IgD-negative memory B cell (primary cell): ENCODE measurements around the gene NBL1. TPM values are rescaled to one million over a fixed set of nuclear protein-coding genes. Genes with fewer than 3 reads are reported as not detected.

Experiments
- H3K27ac Mint-ChIP-seq, 3 donors: one replicate each; pipeline ENCODE4 v1.8.0; 2020 to 2022; ENCODE audit warnings: mild to moderate bottlenecking in 3 of 3, mixed read lengths in 3 of 3, moderate library complexity in 1 of 3
- H3K27me3 Mint-ChIP-seq: one replicate; pipeline ENCODE4 v1.8.0; 2021; ENCODE audit warnings: mixed read lengths
- H3K36me3 Mint-ChIP-seq: one replicate; pipeline ENCODE4 v1.8.0; 2020; ENCODE audit warnings: mild to moderate bottlenecking, mixed read lengths
- H3K4me1 Mint-ChIP-seq, 3 donors: one replicate each; pipeline ENCODE4 v1.8.0; 2020 to 2022; ENCODE audit warnings: mixed read lengths in 3 of 3, mild to moderate bottlenecking in 1 of 3
- H3K4me3 Mint-ChIP-seq, 4 donors: one replicate each; pipeline ENCODE4 v1.8.0; 2020 to 2022; ENCODE audit warnings: mild to moderate bottlenecking in 4 of 4, mixed read lengths in 4 of 4, moderate library complexity in 3 of 4
- H3K9me3 Mint-ChIP-seq, 3 donors: one replicate each; pipeline ENCODE4 v1.8.0; 2020 to 2021; ENCODE audit warnings: mixed read lengths in 3 of 3, mild to moderate bottlenecking in 1 of 3
- polyA plus RNA-seq: library from polyadenylated mRNA; unstranded; fragments of 300-500 nt; fragmentation: Illumina TruSeq; gene quantifications from one replicate; pipeline ENCODE4 v1.2.3, GENCODE V29; 2021

Gene NBL1, protein sequence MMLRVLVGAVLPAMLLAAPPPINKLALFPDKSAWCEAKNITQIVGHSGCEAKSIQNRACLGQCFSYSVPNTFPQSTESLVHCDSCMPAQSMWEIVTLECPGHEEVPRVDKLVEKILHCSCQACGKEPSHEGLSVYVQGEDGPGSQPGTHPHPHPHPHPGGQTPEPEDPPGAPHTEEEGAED
- polyA plus RNA-seq, result 0.18 TPM

DNA sequence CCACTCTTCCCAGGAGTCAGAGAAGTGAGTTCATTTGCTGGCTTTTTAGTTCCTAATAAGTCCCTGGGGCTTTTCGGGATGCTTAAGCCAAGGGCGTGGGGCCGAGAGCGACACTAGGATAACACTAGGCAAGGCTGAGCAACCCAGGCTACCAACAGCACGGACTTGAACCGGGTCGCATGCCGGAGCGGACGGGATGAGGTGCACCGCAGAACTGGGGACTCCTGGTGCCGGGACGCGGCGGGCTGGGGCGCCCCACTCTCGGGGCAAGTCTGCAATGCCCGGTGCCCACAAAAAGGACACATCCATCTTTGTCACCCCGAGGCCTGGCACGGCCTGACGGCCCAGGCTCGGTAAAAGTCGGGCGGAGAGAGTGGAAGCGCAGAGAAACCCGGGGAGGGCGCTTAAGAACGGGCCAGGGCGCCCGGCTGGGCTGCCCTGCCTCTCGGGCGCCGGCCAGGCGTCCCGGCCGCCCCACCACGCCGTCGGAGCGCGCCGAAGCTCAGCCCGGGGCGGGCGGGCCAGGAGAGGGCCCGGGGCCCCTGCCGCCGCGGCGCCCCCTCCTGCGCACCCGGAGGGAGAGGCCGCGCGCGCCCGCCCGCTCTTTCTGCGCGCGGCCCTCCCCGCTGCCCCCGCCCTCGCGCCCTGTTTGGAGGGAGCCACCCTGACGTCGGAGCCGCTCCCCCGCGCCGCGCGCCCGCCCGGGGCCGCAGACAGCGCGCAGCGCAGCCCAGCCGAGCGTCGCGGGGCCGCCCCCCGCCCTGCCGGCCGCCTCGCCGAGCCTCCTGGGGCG lies at the start of gene NBL1:
Gene NBL1, plus strand, starts transcription at position 710 of the 793 bp plus-strand sequence. CDS start 10,720 bp downstream, outside the sequence.
- Mint-ChIP-seq H3K4me3 (peak within 1 kb of the TSS; percentile 84 to 97 (median 90)), H3K27me3 (peaks cover 56% of the 10 kb centered on the region), H3K27ac (peak within 1 kb of the TSS; percentile 57 to 86 (median 64)), H3K4me1 (peaks cover 0 to 8% (median 6%) of the 10 kb centered on the region in 3 donors), H3K36me3 (no peaks in the 10 kb centered on the region), H3K9me3 (no peaks in the 10 kb centered on the region)

DNA sequence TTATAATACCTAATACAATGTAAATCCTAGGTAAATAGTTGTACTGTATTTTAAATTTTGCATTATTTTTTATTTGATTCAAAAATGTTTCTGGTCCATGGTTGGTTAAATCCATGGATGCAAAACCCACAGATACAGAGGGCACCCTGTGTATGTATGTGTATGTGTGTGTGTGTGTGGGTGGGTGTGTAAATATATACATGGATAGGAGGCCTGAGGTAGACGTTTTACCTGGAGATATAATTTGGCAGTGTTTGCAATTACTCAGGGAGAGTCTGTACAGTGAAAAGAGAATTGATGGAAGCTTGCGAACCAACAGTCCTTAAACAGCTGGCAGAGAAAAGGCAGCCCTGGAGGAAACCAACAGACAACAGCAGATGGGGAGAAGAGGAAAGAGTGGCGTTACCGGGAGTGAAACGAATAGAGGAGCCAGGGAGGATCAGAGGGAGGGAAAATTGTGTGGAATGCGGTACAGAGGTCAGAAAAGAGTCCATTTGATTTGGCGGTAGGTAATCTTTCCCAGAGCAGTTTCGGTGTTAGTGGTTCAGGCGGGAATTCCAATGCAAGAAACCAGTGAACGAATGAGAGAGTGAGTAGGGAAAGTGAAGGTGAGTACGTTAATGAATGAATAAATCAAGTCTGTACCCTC lies 47.9 kb upstream of the NBL1 start:
- Mint-ChIP-seq H3K9me3 (no peaks in the 10 kb centered on the region), H3K4me3 (peak overlapping the region; percentile 93 to 100 (median 100)), H3K27ac (peak overlapping the region; percentile 96 to 100 (median 100)), H3K36me3 (peaks cover 2% of the 10 kb centered on the region), H3K4me1 (peaks cover 26 to 35% (median 29%) of the 10 kb centered on the region in 3 donors), H3K27me3 (no peaks in the 10 kb centered on the region)

- no peaks in the 10 kb centered on the region for H3K9me3 Mint-ChIP-seq
- H3K27ac Mint-ChIP-seq, result peak overlapping the region; percentile 96 to 100 (median 100)
- H3K4me1 Mint-ChIP-seq, result peaks cover 30 to 38% (median 32%) of the 10 kb centered on the region in 3 donors
- H3K4me3 Mint-ChIP-seq, result peak overlapping the region; percentile 93 to 100 (median 100)
- H3K36me3 Mint-ChIP-seq, result peaks cover 2% of the 10 kb centered on the region
- no peaks in the 10 kb centered on the region for H3K27me3 Mint-ChIP-seq
These were observed 47.2 kb upstream of the NBL1 start for GRCh38 chr1:19596714-19597495.

GRCh38 chr1:19597496-19598309 lies 46.4 kb upstream of the NBL1 start:
- Mint-ChIP-seq H3K27ac (peak overlapping the region; percentile 96 to 100 (median 100)), H3K27me3 (no peaks in the 10 kb centered on the region), H3K4me3 (peak overlapping the region; percentile 93 to 100 (median 100)), H3K36me3 (peaks cover 2% of the 10 kb centered on the region), H3K4me1 (peaks cover 33 to 44% (median 34%) of the 10 kb centered on the region in 3 donors), H3K9me3 (no peaks in the 10 kb centered on the region)

- H3K9me3 Mint-ChIP-seq, result no peaks in the 10 kb centered on the region
These were observed 44.3 kb upstream of the NBL1 start for GRCh38 chr1:19599810-19600209.

DNA sequence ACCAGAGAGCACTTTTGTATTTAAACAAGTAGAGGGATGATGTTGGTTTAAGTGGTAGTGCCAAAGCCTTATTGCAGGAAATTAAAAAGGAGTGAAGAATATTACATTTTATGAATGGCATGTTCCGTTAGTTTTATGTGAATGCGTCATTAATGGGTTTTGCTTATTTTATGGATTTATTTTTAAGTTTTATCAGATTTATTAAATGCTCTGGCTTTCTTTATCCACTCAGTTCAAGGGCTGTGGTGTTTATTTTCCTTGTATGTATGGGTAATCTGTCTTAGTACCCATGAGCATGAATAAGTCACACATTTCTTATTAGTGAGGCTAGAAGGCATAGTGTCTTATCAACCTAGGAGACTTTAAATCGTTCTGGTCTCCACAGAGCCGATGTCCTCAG lies 41.6 kb upstream of the NBL1 start:
- Mint-ChIP-seq H3K27ac (no peak overlapping the region), H3K36me3 (no peaks in the 10 kb centered on the region), H3K4me3 (no peak overlapping the region), H3K9me3 (no peaks in the 10 kb centered on the region), H3K4me1 (peaks cover 34 to 50% (median 49%) of the 10 kb centered on the region in 3 donors), H3K27me3 (no peaks in the 10 kb centered on the region)

More at GRCh38 chr1:19599810-19600209, 44.3 kb upstream of the NBL1 start:
- no peaks in the 10 kb centered on the region for H3K27me3 Mint-ChIP-seq
- peaks cover 36 to 50% (median 42%) of the 10 kb centered on the region in 3 donors for H3K4me1 Mint-ChIP-seq
- H3K27ac Mint-ChIP-seq, result peak overlapping the region; percentile 83 to 91 (median 90)
- peak overlapping the region in 2 of 4 donors; percentile 35 to 69 for H3K4me3 Mint-ChIP-seq
- H3K36me3 Mint-ChIP-seq, result peaks cover 2% of the 10 kb centered on the region

- H3K9me3 Mint-ChIP-seq, result no peaks in the 10 kb centered on the region
- H3K36me3 Mint-ChIP-seq, result no peaks in the 10 kb centered on the region
- peaks cover 20 to 41% (median 31%) of the 10 kb centered on the region in 3 donors for H3K4me1 Mint-ChIP-seq
- no peak overlapping the region for H3K4me3 Mint-ChIP-seq
- H3K27ac Mint-ChIP-seq, result peak overlapping the region in 2 of 3 donors; percentile 24 to 64
- H3K27me3 Mint-ChIP-seq, result no peaks in the 10 kb centered on the region
These were observed 38.1 kb upstream of the NBL1 start for GRCh38 chr1:19605967-19606366.

GRCh38 chr1:19606817-19607642 lies 37.1 kb upstream of the NBL1 start:
- Mint-ChIP-seq H3K36me3 (no peaks in the 10 kb centered on the region), H3K4me1 (peaks cover 16 to 35% (median 27%) of the 10 kb centered on the region in 3 donors), H3K27ac (peak overlapping the region in 1 of 3 donors; percentile 23), H3K4me3 (peak overlapping the region in 1 of 4 donors; percentile 17), H3K27me3 (no peaks in the 10 kb centered on the region), H3K9me3 (no peaks in the 10 kb centered on the region)

- Mint-ChIP-seq H3K9me3 (no peaks in the 10 kb centered on the region), H3K27me3 (no peaks in the 10 kb centered on the region), H3K27ac (no peak overlapping the region), H3K36me3 (peaks cover under 1% of the 10 kb centered on the region), H3K4me1 (peaks cover 16 to 32% (median 22%) of the 10 kb centered on the region in 3 donors), H3K4me3 (no peak overlapping the region)
These were observed 35.9 kb upstream of the NBL1 start for GRCh38 chr1:19608232-19608631.

DNA sequence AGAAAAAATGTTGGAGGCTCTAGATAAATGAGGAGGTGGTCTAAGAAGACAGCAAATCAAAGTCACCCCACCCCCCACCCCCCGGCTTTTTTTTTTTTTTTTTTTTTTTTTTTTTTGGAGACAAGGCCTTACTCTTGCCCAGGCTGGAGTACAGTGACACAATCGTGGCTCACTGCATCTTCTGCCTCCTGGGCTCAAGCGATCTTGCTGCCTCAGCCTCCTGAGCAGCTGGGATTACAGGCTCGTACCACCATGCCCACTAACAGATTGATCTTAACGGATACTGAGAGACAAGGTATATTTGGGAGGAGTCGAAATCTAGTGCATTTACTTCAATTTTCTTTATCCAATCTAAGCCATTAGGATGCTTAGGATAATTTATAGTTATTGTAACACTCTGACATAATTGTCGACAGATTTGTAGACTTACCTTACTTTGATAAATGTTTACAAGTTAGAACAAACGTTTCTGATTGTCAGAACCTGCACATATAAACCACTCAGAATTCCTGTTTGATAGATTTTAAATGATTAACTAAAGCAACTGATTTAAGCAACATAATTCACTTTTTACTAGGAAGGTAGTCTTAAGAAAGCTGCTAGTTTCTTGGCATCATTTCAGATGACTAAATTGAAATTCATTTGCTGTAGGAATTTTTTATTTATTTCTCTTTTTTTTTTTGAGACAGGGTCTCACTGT lies 33.7 kb upstream of the NBL1 start:
- Mint-ChIP-seq H3K9me3 (no peaks in the 10 kb centered on the region), H3K4me1 (peaks cover 7 to 19% (median 12%) of the 10 kb centered on the region in 3 donors), H3K27ac (peak overlapping the region in 1 of 3 donors; percentile 35), H3K4me3 (peak overlapping the region in 1 of 4 donors; percentile 3), H3K27me3 (no peaks in the 10 kb centered on the region), H3K36me3 (peaks cover 3% of the 10 kb centered on the region)

DNA sequence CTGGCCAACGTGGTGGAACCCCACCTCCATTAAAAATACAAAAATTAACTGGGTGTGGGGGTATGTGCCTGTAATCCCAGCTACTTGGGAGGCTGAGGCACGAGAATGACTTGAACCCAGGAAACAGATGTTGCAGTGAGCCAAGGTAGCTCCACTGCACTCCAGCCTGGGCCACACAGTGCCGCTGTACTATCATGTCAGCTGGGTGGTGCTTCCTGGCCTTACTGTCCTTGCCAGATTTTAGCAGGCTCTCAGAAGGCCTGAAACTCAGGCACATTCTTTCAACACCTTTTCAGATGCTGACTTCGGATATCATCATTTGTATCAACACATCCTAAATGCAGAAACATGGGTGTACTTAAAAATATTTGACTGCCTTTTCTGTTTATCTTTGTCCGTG lies 31.6 kb upstream of the NBL1 start:
- Mint-ChIP-seq H3K27me3 (no peaks in the 10 kb centered on the region), H3K27ac (peak overlapping the region in 1 of 3 donors; percentile 86), H3K36me3 (peaks cover 5% of the 10 kb centered on the region), H3K9me3 (no peaks in the 10 kb centered on the region), H3K4me3 (no peak overlapping the region), H3K4me1 (peaks cover 6 to 8% (median 6%) of the 10 kb centered on the region in 3 donors)

GRCh38 chr1:19613171-19613703 lies 30.9 kb upstream of the NBL1 start:
- Mint-ChIP-seq H3K27me3 (no peaks in the 10 kb centered on the region), H3K36me3 (peaks cover 5% of the 10 kb centered on the region), H3K4me1 (peaks cover 0 to 8% (median 2%) of the 10 kb centered on the region in 3 donors), H3K4me3 (peak overlapping the region in 1 of 4 donors; percentile 47), H3K9me3 (no peaks in the 10 kb centered on the region), H3K27ac (peak overlapping the region in 1 of 3 donors; percentile 86)
